HepG2 (cell line): ENCODE measurements around the gene FAM234A. TPM values are rescaled to one million over a fixed set of nuclear protein-coding genes. Genes with fewer than 3 reads are reported as not detected.
A peak's percentile ranks its signal among the peaks of the same experiment; 100 is the strongest.

Source experiments
- ATF4 ChIP-seq, 2 experiments: fragments of 450-650 bp in 1 of 2; sonication (generic) in 1 of 2; formaldehyde crosslinking; IDR thresholded peaks; 2 replicates each; pipeline versions ENCODE4 v1.5.0 to v1.8.0; 2020 to 2022; ENCODE audit warnings: mild to moderate bottlenecking in 1 of 2, missing genetic modification reagents in 1 of 2
- BCL6 ChIP-seq: IDR thresholded peaks from 2 replicates; pipeline ENCODE4 v1.6.1; 2016; ENCODE audit warnings: missing genetic modification reagents, missing compliant biosample characterization
- HNRNPK ChIP-seq: fragments of 200-400 bp; formaldehyde crosslinking; IDR thresholded peaks from 2 replicates; pipeline ENCODE4 v1.6.1; 2018; ENCODE audit warnings: low read length, low read depth, moderate library complexity, mild to moderate bottlenecking; ENCODE audit not compliant: poor library complexity, severe bottlenecking
- IKZF4 ChIP-seq: sonication (generic); formaldehyde crosslinking; IDR thresholded peaks from 2 replicates; pipeline ENCODE4 v1.5.1; 2020; ENCODE audit warnings: borderline replicate concordance, mild to moderate bottlenecking, low read depth, missing genetic modification reagents; ENCODE audit errors: not compliant biosample characterization
- KDM3A ChIP-seq: IDR thresholded peaks from 2 replicates; pipeline ENCODE4 v1.6.1; 2018; ENCODE audit warnings: low read depth, missing compliant biosample characterization
- PAWR ChIP-seq: sonication (generic); formaldehyde crosslinking; IDR thresholded peaks from 2 replicates; pipeline ENCODE4 v1.4.0; 2020; ENCODE audit warnings: missing genetic modification reagents, mild to moderate bottlenecking, borderline replicate concordance
- PCBP2 ChIP-seq: fragments of 200-400 bp; formaldehyde crosslinking; optimal IDR thresholded peaks from 2 replicates; pipeline ENCODE3; 2018; ENCODE audit warnings: low read length, low read depth; ENCODE audit not compliant: poor library complexity, severe bottlenecking
- PRDM4 ChIP-seq: sonication (generic); formaldehyde crosslinking; IDR thresholded peaks from 2 replicates; pipeline ENCODE4 v1.9.0; 2021; ENCODE audit warnings: missing genetic modification reagents, borderline replicate concordance
- SIX4 ChIP-seq: sonication (generic); formaldehyde crosslinking; IDR thresholded peaks from 2 replicates; pipeline ENCODE4 v1.4.0; 2020; ENCODE audit warnings: missing genetic modification reagents
- SP140L ChIP-seq: sonication (generic); formaldehyde crosslinking; IDR thresholded peaks from 2 replicates; pipeline ENCODE4 v1.4.0; 2020; ENCODE audit warnings: missing genetic modification reagents, borderline replicate concordance
- TBL1XR1 ChIP-seq: fragments of 150-350 bp; IDR thresholded peaks from 2 replicates; pipeline ENCODE4 v1.6.1; 2014; ENCODE audit warnings: borderline replicate concordance, low read length; ENCODE audit not compliant: partially characterized antibody
- ZFX ChIP-seq: sonication (generic); formaldehyde crosslinking; IDR thresholded peaks from 2 replicates; pipeline ENCODE4 v1.4.0; 2020; ENCODE audit warnings: mild to moderate bottlenecking, low read depth, missing genetic modification reagents, moderate library complexity
- ZNF180 ChIP-seq: sonication (generic); formaldehyde crosslinking; IDR thresholded peaks from 2 replicates; pipeline ENCODE4 v1.4.0; 2020; ENCODE audit warnings: low read depth, missing genetic modification reagents, borderline replicate concordance
- ZNF639 ChIP-seq: conservative IDR thresholded peaks from 2 replicates; pipeline ENCODE4 v1.6.1; 2018; ENCODE audit warnings: missing genetic modification reagents
- ZNF775 ChIP-seq: sonication (generic); formaldehyde crosslinking; IDR thresholded peaks from 2 replicates; pipeline ENCODE4 v1.4.0; 2020; ENCODE audit warnings: missing genetic modification reagents, mild to moderate bottlenecking, moderate library complexity, borderline replicate concordance
- ZNF839 ChIP-seq: sonication (generic); formaldehyde crosslinking; IDR thresholded peaks from 2 replicates; pipeline ENCODE4 v1.4.0; 2020; ENCODE audit warnings: missing genetic modification reagents, mild to moderate bottlenecking, borderline replicate concordance
- ZNF878 ChIP-seq: sonication (generic); formaldehyde crosslinking; IDR thresholded peaks from 2 replicates; pipeline ENCODE4 v1.8.1; 2023; ENCODE audit warnings: mild to moderate bottlenecking, missing genetic modification reagents, moderate library complexity
- polyA plus RNA-seq, 8 experiments: library from polyadenylated mRNA; depleted of rRNA in 3 of 8; stranded (reverse) in 7 of 8; unstranded in 1 of 8; fragments of >200 nt; fragmentation: Illumina TruSeq in 4 of 8; extraction: Trizol in 4 of 8; gene quantifications; 2 replicates each; pipeline versions ENCODE4 v1.2.1 to v1.2.3, GENCODE V29; 2011 to 2016; ENCODE audit warnings: low read depth in 4 of 8, missing spikeins in 1 of 8, mixed read lengths in 1 of 8; ENCODE audit not compliant: insufficient read depth in 1 of 8
- total RNA-seq, 5 experiments: library from RNA; depleted of rRNA; stranded (reverse); fragments of >200 nt; fragmentation: Illumina TruSeq; extraction: Trizol; gene quantifications; 2 replicates each; pipeline ENCODE4 v1.2.3, GENCODE V29; 2016; ENCODE audit warnings: low read depth in 1 of 5
- TF ChIP-seq, protein P1 (sequence below): sonication (generic); formaldehyde crosslinking; IDR thresholded peaks from 2 replicates; pipeline ENCODE4 v1.5.1; 2020; ENCODE audit warnings: missing genetic modification reagents, mild to moderate bottlenecking, borderline replicate concordance

The FAM234A gene
- total and polyA plus RNA-seq, 2 of the 13 experiments (the other 11 are each of a cell fraction or from before 2014, with no cell fraction given) = 29.2 to 34.4 TPM

- TF ChIP-seq ZNF878 (CRISPR knock-in tag) (no peak), ZNF639 (no peak), ZNF180 (no peak), BCL6 (CRISPR knock-in tag) (no peak), PRDM4 (no peak), HNRNPK (no peak), KDM3A (CRISPR knock-in tag) (no peak), SP140L (CRISPR knock-in tag) (no peak), PCBP2 (no peak), ZNF775 (no peak), SIX4 (CRISPR knock-in tag) (no peak), IKZF4 (CRISPR knock-in tag) (no peak), TBL1XR1 (no peak), PAWR (CRISPR knock-in tag) (no peak), ZNF839 (CRISPR knock-in tag) (no peak), ZFX (peak; percentile 27; the same call in 1 of the 2 replicates), ATF4 (CRISPR knock-in tag; IDR thresholded peaks at IDR 0.05) (no peak)
- TF ChIP-seq, protein P1, sequence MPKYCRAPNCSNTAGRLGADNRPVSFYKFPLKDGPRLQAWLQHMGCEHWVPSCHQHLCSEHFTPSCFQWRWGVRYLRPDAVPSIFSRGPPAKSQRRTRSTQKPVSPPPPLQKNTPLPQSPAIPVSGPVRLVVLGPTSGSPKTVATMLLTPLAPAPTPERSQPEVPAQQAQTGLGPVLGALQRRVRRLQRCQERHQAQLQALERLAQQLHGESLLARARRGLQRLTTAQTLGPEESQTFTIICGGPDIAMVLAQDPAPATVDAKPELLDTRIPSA (CRISPR knock-in tag) = no peak
These were observed 38.3 kb downstream of the FAM234A start (continued) for GRCh38 chr16:272633-273546.
